ENCODE data around the gene GANC.

- TF ChIP-seq CTCF (IDR thresholded peaks at IDR 0.05; ENCODE audit: borderline replicate concordance, extremely low read depth, low read length, poor library complexity, severe bottlenecking) (no peak), EZH2 (IDR thresholded peaks at IDR 0.05; ENCODE audit: borderline replicate concordance, low read depth, low read length, severe bottlenecking) (no peak)
These were observed 75.1 kb downstream of the GANC start for GRCh38 chr15:42348083-42348482.

Measured in DND-41 (cell line).